ENCODE measurements around the gene VSIG4. TPM values are rescaled to one million over a fixed set of nuclear protein-coding genes. Genes with fewer than 3 reads are reported as not detected.
"Not testable (repeated sequence)": the region's sequence is repeated elsewhere in the genome, so short reads cannot be mapped to it uniquely, and the experiment has no call there.

Gene VSIG4
- total RNA-seq, 2 experiments from 2014 or later: 0.23 TPM; not detected in 1

DNA sequence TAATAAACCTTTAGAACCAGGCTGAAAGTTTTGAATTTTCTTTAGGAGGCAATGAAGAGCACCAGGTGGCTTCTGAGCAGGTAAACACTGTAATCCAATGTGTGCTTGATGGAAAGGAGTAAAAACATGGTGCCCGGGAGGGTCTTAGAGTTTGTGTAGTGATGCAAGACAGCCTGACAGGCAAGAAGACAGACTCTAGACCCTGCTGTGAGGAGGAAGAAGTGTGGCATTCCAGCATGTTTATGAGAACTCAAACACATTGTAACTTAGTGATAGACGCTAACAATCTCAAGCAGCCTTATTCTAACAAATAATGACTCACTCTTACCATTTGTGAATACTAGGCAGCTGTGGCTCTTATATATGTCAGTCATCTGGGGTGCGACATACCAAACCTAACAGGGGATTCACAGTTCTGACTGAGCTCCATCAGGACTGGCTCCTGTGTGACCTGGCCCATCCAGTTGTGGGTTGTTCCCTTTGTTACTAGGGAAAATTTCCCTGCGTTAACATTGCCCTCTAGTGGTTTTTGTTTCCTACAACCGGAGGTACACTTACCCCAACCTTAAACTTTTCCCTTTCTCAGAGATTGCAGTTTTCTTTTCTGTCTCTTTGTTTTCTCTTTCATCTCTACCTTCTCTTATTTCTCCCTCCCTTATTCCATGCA, 53.8 kb downstream of the VSIG4 start:
- intact Hi-C loops (cut with micrococcal nuclease): loop anchor here (2.0 to 10.0 kb wide), 3 partner anchors 291 to 403 kb away; no protein-coding TSS in a partner anchor

DNA sequence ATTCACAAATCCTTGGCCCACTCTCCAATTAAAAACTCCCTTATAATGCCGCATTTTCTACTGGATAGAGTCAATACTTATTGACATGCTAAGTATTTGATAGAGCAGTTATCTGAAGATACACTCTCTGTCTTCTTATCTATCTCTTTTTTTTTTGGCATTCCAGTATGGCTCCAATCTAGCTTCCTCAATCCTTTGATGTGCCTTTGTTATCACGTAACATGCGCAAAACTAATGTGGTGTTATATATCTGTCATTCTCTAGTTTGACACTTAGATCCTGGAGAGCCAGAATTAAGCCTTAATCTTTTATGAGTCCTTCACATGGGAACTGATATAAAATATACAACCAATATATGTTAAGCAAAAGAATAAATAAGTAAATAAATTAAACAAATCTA, 54.7 kb downstream of the VSIG4 start:
- DNase-seq: no peak
- ATAC-seq: no peak
- ChIA-PET CTCF (interaction anchor here (1.2 kb wide), 1 partner anchor 238 kb away, joined by 3 read pairs; no protein-coding TSS in a partner anchor), POLR2A (no interaction called here)
- no peaks in the 10 kb centered on the region for H3K36me3 Mint-ChIP-seq (ENCODE audit: low read depth)
- no peak overlapping the region for H3K4me3 Mint-ChIP-seq
- peaks cover 23% of the 10 kb centered on the region for H3K4me1 Mint-ChIP-seq (ENCODE audit: low read depth)
- TF ChIP-seq CTCF (IDR thresholded peaks at IDR 0.05): no peak
- intact Hi-C loops (cut with micrococcal nuclease): loop anchor here (5.0 to 10.0 kb wide), 2 partner anchors 290 to 388 kb away; no protein-coding TSS in a partner anchor
- H3K27me3 Mint-ChIP-seq: no peaks in the 10 kb centered on the region
- H3K9me3 Mint-ChIP-seq: no peaks in the 10 kb centered on the region
- H3K27ac Mint-ChIP-seq: no peak overlapping the region

More for the DNA sequence above, 53.8 kb downstream of the VSIG4 start:
- ChIA-PET CTCF (interaction anchor here (0.6 to 1.4 kb wide), 13 partner anchors 9 to 404 kb away, joined by 3 to 5 read pairs (median 4); no protein-coding TSS in a partner anchor), POLR2A (no interaction called here)
- Mint-ChIP-seq H3K9me3 (no peaks in the 10 kb centered on the region), H3K27ac (peak overlapping the region; percentile 83), H3K4me3 (no peak overlapping the region), H3K36me3 (ENCODE audit: low read depth) (no peaks in the 10 kb centered on the region), H3K4me1 (ENCODE audit: low read depth) (peaks cover 23% of the 10 kb centered on the region), H3K27me3 (no peaks in the 10 kb centered on the region)
- TF ChIP-seq CTCF (IDR thresholded peaks at IDR 0.05): peak; percentile 32
- DNase-seq (peak; percentile 71), ATAC-seq (peak; percentile 100)

DNA sequence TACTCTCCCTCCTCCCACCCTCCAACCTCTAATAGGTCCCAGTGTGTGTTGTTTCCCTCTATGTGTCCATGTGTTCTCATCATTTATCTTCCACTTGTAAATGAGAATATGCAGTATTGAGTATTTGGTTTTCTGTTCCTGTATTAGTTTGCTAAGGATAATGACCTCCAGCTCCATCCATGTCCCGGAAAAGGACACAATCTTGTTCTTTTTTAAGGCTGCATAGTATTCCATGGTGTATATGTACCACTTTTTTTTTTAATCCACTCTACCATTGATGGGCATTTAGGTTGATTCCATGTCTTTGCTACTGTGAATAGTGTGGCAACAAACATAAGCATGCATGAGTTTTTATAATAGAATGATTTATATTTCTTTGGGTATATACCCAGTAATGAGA, 62.7 kb downstream of the VSIG4 start:
- POLR2A ChIA-PET; H3K4me3 Mint-ChIP-seq; CTCF ChIA-PET; ATAC-seq; H3K4me1 Mint-ChIP-seq (ENCODE audit: low read depth); H3K27me3 Mint-ChIP-seq; H3K36me3 Mint-ChIP-seq (ENCODE audit: low read depth); H3K27ac Mint-ChIP-seq; intact Hi-C loops (cut with micrococcal nuclease); DNase-seq; H3K9me3 Mint-ChIP-seq: not testable (repeated sequence)

DNA sequence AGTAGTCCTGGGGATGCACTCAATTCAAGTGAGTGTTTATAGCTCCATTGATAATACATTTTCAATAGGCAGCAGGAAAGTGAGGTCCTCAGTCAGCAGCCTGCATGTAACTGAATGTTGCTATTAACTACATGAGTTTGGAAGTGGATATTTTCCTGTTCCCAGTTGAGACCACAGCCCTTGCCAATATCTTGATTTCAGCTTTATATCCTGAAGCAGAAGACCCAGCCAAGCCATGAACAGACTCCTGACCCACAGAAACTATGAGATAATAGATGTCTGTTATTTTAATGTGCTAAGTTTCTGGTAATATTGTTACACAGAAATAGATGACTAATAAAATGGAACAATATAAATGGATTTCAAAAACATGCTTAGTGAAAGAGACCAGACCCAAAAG, 63.7 kb downstream of the VSIG4 start:
- Mint-ChIP-seq H3K27me3 (no peaks in the 10 kb centered on the region), H3K4me3 (no peak overlapping the region), H3K4me1 (ENCODE audit: low read depth) (peaks cover 4% of the 10 kb centered on the region), H3K9me3 (no peaks in the 10 kb centered on the region), H3K36me3 (ENCODE audit: low read depth) (no peaks in the 10 kb centered on the region), H3K27ac (no peak overlapping the region)
- CTCF ChIA-PET: no interaction called here
- intact Hi-C loops (cut with micrococcal nuclease): no loop called here
- no peak for TF ChIP-seq CTCF (IDR thresholded peaks at IDR 0.05)
- POLR2A ChIA-PET: no interaction called here
- no peak for DNase-seq
- no peak for ATAC-seq

GRCh38 chrX:65975161-65975751, 64.6 kb downstream of the VSIG4 start:
- H3K9me3 Mint-ChIP-seq; H3K27me3 Mint-ChIP-seq; POLR2A ChIA-PET; H3K36me3 Mint-ChIP-seq (ENCODE audit: low read depth); CTCF ChIA-PET; DNase-seq; H3K4me1 Mint-ChIP-seq (ENCODE audit: low read depth); H3K4me3 Mint-ChIP-seq; ATAC-seq; intact Hi-C loops (cut with micrococcal nuclease); H3K27ac Mint-ChIP-seq: not testable (repeated sequence)

Other genes with a start within 250 kb of the VSIG4 start
- under 1 TPM in 1 of 2 experiments, not detected in 1; 0.20 TPM for gene HEPH, start 124.2 kb upstream of the VSIG4 start, total RNA-seq

All from activated CD8-positive, alpha-beta T cell treated with anti-CD3 and anti-CD28 coated beads for 36 hours (primary cell).